Measurements from ENCODE around the gene SCPEP1.
"Not testable (repeated sequence)": the region's sequence is repeated elsewhere in the genome, so short reads cannot be mapped to it uniquely, and the experiment has no call there.

SCPEP1 gene

GRCh38 chr17:56966338-56966737 is 11.6 kb upstream of the SCPEP1 start:
- Histone ChIP-seq H3K4me3 (ENCODE audit: low read depth, low read length) (no peak overlapping the region), H3K36me3 (ENCODE audit: control insufficient read depth, insufficient read depth, low read length) (no peaks in the 10 kb centered on the region), H3K9ac (ENCODE audit: low read length) (no peak overlapping the region), H3K27ac (ENCODE audit: low read depth, low read length) (no peak overlapping the region), H3K27me3 (ENCODE audit: control insufficient read depth, insufficient read depth, low read length) (no peaks in the 10 kb centered on the region), H3K9me3 (ENCODE audit: control insufficient read depth, insufficient read depth, low read depth, low read length) (peaks cover 7% of the 10 kb centered on the region; the same call in 1 of the 2 replicates), H3K4me1 (ENCODE audit: control insufficient read depth, insufficient read depth, low read length) (no peaks in the 10 kb centered on the region)

- no peaks in the 10 kb centered on the region for H3K36me3 ChIP-seq (ENCODE audit: control insufficient read depth, insufficient read depth, low read length)
- no peak overlapping the region for H3K4me3 ChIP-seq (ENCODE audit: low read depth, low read length)
- no peaks in the 10 kb centered on the region for H3K4me1 ChIP-seq (ENCODE audit: control insufficient read depth, insufficient read depth, low read length)
- no peak overlapping the region for H3K27ac ChIP-seq (ENCODE audit: low read depth, low read length)
- no peaks in the 10 kb centered on the region for H3K27me3 ChIP-seq (ENCODE audit: control insufficient read depth, insufficient read depth, low read length)
- peaks cover 22% of the 10 kb centered on the region for H3K9me3 ChIP-seq (ENCODE audit: control insufficient read depth, insufficient read depth, low read depth, low read length)
- H3K9ac ChIP-seq (ENCODE audit: low read length): no peak overlapping the region
Measured at GRCh38 chr17:56970974-56971373, 7.0 kb upstream of the SCPEP1 start.

- Histone ChIP-seq H3K4me1 (ENCODE audit: control insufficient read depth, insufficient read depth, low read length) (peaks cover 2% of the 10 kb centered on the region; the same call in 1 of the 2 replicates), H3K36me3 (ENCODE audit: control insufficient read depth, insufficient read depth, low read length) (no peaks in the 10 kb centered on the region), H3K9ac (ENCODE audit: low read length) (no peak overlapping the region), H3K27ac (ENCODE audit: low read depth, low read length) (no peak overlapping the region), H3K27me3 (ENCODE audit: control insufficient read depth, insufficient read depth, low read length) (no peaks in the 10 kb centered on the region), H3K4me3 (ENCODE audit: low read depth, low read length) (no peak overlapping the region), H3K9me3 (ENCODE audit: control insufficient read depth, insufficient read depth, low read depth, low read length) (peaks cover 22% of the 10 kb centered on the region)
Measured at GRCh38 chr17:56972111-56972730, 5.7 kb upstream of the SCPEP1 start.

- Histone ChIP-seq H3K4me1 (ENCODE audit: control insufficient read depth, insufficient read depth, low read length) (peaks cover 6% of the 10 kb centered on the region), H3K9ac (ENCODE audit: low read length) (no peak overlapping the region), H3K27ac (ENCODE audit: low read depth, low read length) (no peak overlapping the region), H3K27me3 (ENCODE audit: control insufficient read depth, insufficient read depth, low read length) (no peaks in the 10 kb centered on the region), H3K4me3 (ENCODE audit: low read depth, low read length) (no peak overlapping the region), H3K36me3 (ENCODE audit: control insufficient read depth, insufficient read depth, low read length) (no peaks in the 10 kb centered on the region), H3K9me3 (ENCODE audit: control insufficient read depth, insufficient read depth, low read depth, low read length) (peaks cover 22% of the 10 kb centered on the region)
Measured at GRCh38 chr17:56973520-56973919, 4.4 kb upstream of the SCPEP1 start.

GRCh38 chr17:56974055-56974454 is 3.9 kb upstream of the SCPEP1 start:
- Histone ChIP-seq H3K4me1 (ENCODE audit: control insufficient read depth, insufficient read depth, low read length) (peaks cover 11% of the 10 kb centered on the region), H3K9ac (ENCODE audit: low read length) (no peak overlapping the region), H3K27ac (ENCODE audit: low read depth, low read length) (no peak overlapping the region), H3K4me3 (ENCODE audit: low read depth, low read length) (no peak overlapping the region), H3K27me3 (ENCODE audit: control insufficient read depth, insufficient read depth, low read length) (no peaks in the 10 kb centered on the region), H3K9me3 (ENCODE audit: control insufficient read depth, insufficient read depth, low read depth, low read length) (peaks cover 22% of the 10 kb centered on the region), H3K36me3 (ENCODE audit: control insufficient read depth, insufficient read depth, low read length) (no peaks in the 10 kb centered on the region)

GRCh38 chr17:56975656-56976055 is 2.3 kb upstream of the SCPEP1 start:
- no peaks in the 10 kb centered on the region for H3K27me3 ChIP-seq (ENCODE audit: control insufficient read depth, insufficient read depth, low read length)
- no peak overlapping the region for H3K4me3 ChIP-seq (ENCODE audit: low read depth, low read length)
- peaks cover 12% of the 10 kb centered on the region for H3K4me1 ChIP-seq (ENCODE audit: control insufficient read depth, insufficient read depth, low read length)
- peaks cover 20% of the 10 kb centered on the region for H3K9me3 ChIP-seq (ENCODE audit: control insufficient read depth, insufficient read depth, low read depth, low read length)
- no peak overlapping the region for H3K27ac ChIP-seq (ENCODE audit: low read depth, low read length)
- H3K36me3 ChIP-seq (ENCODE audit: control insufficient read depth, insufficient read depth, low read length): no peaks in the 10 kb centered on the region
- H3K9ac ChIP-seq (ENCODE audit: low read length): no peak overlapping the region

- Histone ChIP-seq H3K9ac (ENCODE audit: low read length) (no peak overlapping the region), H3K4me1 (ENCODE audit: control insufficient read depth, insufficient read depth, low read length) (peaks cover 12% of the 10 kb centered on the region), H3K4me3 (ENCODE audit: low read depth, low read length) (peak overlapping the region; percentile 81), H3K36me3 (ENCODE audit: control insufficient read depth, insufficient read depth, low read length) (peaks cover 4% of the 10 kb centered on the region; the same call in 1 of the 2 replicates), H3K27ac (ENCODE audit: low read depth, low read length) (no peak overlapping the region), H3K27me3 (ENCODE audit: control insufficient read depth, insufficient read depth, low read length) (no peaks in the 10 kb centered on the region), H3K9me3 (ENCODE audit: control insufficient read depth, insufficient read depth, low read depth, low read length) (peaks cover 9% of the 10 kb centered on the region)
Measured at GRCh38 chr17:56976941-56977608, 856 bp upstream of the SCPEP1 start.

- H3K27ac ChIP-seq (ENCODE audit: low read depth, low read length): no peak overlapping the region
- peaks cover 4% of the 10 kb centered on the region; the same call in 1 of the 2 replicates for H3K36me3 ChIP-seq (ENCODE audit: control insufficient read depth, insufficient read depth, low read length)
- peak overlapping the region; percentile 81 for H3K4me3 ChIP-seq (ENCODE audit: low read depth, low read length)
- peaks cover 12% of the 10 kb centered on the region for H3K4me1 ChIP-seq (ENCODE audit: control insufficient read depth, insufficient read depth, low read length)
- H3K9me3 ChIP-seq (ENCODE audit: control insufficient read depth, insufficient read depth, low read depth, low read length): no peaks in the 10 kb centered on the region
- H3K9ac ChIP-seq (ENCODE audit: low read length): no peak overlapping the region
- no peaks in the 10 kb centered on the region for H3K27me3 ChIP-seq (ENCODE audit: control insufficient read depth, insufficient read depth, low read length)
Measured at GRCh38 chr17:56978441-56979090, 635 bp downstream of the SCPEP1 start.

GRCh38 chr17:56979091-56979480 is 1.2 kb downstream of the SCPEP1 start:
- Histone ChIP-seq H3K27ac (ENCODE audit: low read depth, low read length) (no peak overlapping the region), H3K36me3 (ENCODE audit: control insufficient read depth, insufficient read depth, low read length) (peaks cover 4% of the 10 kb centered on the region; the same call in 1 of the 2 replicates), H3K4me1 (ENCODE audit: control insufficient read depth, insufficient read depth, low read length) (peaks cover 12% of the 10 kb centered on the region), H3K4me3 (ENCODE audit: low read depth, low read length) (peak overlapping the region; percentile 81), H3K9me3 (ENCODE audit: control insufficient read depth, insufficient read depth, low read depth, low read length) (no peaks in the 10 kb centered on the region), H3K27me3 (ENCODE audit: control insufficient read depth, insufficient read depth, low read length) (no peaks in the 10 kb centered on the region), H3K9ac (ENCODE audit: low read length) (no peak overlapping the region)

GRCh38 chr17:56980526-56980925 is 2.6 kb downstream of the SCPEP1 start:
- H3K4me1 ChIP-seq (ENCODE audit: control insufficient read depth, insufficient read depth, low read length): peaks cover 12% of the 10 kb centered on the region
- H3K9me3 ChIP-seq (ENCODE audit: control insufficient read depth, insufficient read depth, low read depth, low read length); H3K27ac ChIP-seq (ENCODE audit: low read depth, low read length); H3K9ac ChIP-seq (ENCODE audit: low read length); H3K36me3 ChIP-seq (ENCODE audit: control insufficient read depth, insufficient read depth, low read length); H3K4me3 ChIP-seq (ENCODE audit: low read depth, low read length); H3K27me3 ChIP-seq (ENCODE audit: control insufficient read depth, insufficient read depth, low read length): not testable (repeated sequence)

GRCh38 chr17:56982312-56982711 is 4.4 kb downstream of the SCPEP1 start:
- no peak overlapping the region for H3K4me3 ChIP-seq (ENCODE audit: low read depth, low read length)
- no peaks in the 10 kb centered on the region for H3K9me3 ChIP-seq (ENCODE audit: control insufficient read depth, insufficient read depth, low read depth, low read length)
- H3K9ac ChIP-seq (ENCODE audit: low read length): no peak overlapping the region
- no peak overlapping the region for H3K27ac ChIP-seq (ENCODE audit: low read depth, low read length)
- no peaks in the 10 kb centered on the region for H3K27me3 ChIP-seq (ENCODE audit: control insufficient read depth, insufficient read depth, low read length)
- peaks cover 9% of the 10 kb centered on the region for H3K4me1 ChIP-seq (ENCODE audit: control insufficient read depth, insufficient read depth, low read length)
- H3K36me3 ChIP-seq (ENCODE audit: control insufficient read depth, insufficient read depth, low read length): peaks cover 12% of the 10 kb centered on the region

Data from HUES6 (cell line).